HuH-7 (cell line): ENCODE data around the gene HOXC9.

ENCODE experiments used
- DNase-seq: peaks from one replicate; pipeline ENCODE4 v3.0.0; 2011; ENCODE audit warnings: low spot score

HOXC9 gene

GRCh38 chr12:53963434-53964314 lies 36.3 kb upstream of the HOXC9 start:
- DNase-seq: no peak

DNA sequence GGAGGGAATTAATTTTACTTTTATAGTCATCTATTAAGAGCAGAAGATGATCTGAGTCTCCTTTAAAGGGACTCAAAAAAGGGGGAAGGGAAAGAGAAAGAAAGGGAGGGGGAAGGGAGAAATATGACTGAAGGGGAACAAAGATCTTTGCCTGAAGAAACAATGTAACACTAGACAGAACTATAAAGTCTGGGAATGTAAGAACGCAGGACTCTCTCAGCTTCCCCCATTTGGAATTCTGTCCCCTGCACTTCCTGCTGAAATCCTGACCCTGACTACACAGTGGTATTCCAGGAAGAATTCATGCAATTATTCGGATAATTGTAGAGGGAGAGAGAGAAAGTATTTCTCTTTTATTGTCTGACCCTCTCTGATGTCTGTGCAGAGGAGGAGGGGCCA lies 35.6 kb upstream of the HOXC9 start:
- no peak for DNase-seq

DNA sequence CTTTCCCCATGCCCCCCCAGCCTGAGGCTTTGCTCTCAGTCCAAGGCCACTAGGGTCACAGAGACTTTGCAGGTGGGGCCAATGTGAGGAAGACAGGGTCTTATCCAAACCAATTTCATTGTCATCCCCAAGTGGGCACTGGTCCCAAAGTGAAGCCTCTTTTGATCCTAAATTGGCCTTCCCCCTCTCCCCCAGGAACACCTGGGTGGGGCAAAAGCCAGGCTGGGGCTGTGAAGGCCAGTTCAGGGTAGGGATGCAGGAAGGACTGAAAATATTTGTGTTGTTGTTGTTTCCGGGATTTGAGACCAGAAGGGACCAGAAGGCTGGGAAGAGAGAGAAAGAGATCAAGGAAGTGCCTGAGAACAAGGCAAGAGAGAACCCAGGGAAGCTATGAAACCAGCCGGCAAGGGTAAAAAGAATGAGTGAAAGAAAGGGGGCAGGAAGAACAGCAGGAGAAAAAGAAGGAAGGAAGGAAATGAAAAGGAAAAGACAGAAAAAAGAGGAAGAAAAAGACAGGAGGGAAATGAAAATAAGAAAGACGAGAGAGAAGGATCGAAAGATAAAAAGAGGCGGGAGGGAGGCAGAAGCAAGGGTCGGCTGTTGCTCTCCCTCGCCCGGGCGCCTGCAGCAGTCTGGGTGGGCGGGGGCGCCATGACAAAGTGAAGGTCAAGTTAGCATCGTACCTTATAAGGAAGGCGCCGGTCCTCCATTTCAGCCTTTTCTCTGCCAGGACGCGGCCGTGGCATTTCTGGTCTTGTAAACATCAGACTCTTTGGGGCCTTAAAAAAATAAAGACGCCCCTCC lies 34.5 kb upstream of the HOXC9 start:
- DNase-seq: no peak

DNA sequence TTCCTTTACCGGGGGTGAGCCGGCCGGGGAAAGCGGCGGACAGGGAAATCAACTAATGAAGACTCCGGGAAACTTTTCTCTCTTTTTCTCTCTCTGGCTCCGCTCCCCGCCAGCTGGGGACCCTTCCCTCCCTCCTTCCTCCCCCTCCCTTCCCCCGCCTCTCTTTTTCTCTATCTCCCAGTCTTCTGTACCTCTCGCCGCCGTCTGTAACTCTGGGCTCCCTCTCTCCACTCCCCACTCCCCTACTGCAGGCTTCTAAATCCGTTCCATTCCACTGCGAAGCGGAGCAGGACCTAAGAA lies 33.9 kb upstream of the HOXC9 start:
- DNase-seq: no peak

DNA sequence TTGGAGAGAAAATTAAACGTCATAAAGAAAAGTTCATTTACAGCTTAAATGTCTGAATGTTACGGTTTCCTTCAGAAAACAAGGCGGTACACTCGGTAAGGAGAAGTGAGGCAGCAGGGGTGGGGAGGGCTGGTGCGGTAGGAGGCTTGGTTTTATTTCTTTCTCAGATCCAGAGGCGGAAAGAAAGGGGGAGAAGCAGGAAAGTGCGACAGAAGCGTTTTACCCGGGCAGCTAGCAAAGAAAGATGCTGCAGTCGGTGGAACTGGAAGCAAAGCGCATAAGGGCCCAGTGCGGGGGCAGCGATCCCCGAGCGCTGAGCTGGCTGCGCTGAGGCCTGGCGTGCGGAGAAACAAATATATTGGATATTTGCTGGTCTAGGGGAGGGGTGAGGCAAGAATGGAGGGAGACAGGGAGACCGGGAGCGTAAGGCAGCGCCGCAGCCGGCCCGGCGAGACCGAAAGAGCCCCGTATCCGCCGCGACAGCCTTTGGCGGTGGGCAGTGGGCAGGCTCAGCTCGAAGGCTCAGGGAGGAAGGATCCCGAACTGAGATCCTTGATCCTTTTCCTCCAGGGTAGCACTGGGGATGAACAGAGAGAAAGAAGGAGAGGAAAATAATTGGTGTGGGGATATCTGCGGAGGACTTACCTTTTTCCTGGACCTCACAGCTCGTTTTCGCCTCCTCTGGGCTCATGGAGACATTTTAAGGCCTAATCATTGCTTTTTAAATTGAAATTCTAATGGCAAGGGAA lies 33.4 kb upstream of the HOXC9 start:
- DNase-seq: no peak

- no peak for DNase-seq
These were observed 32.5 kb upstream of the HOXC9 start for GRCh38 chr12:53967421-53967925.

- no peak for DNase-seq
These were observed 31.5 kb upstream of the HOXC9 start for GRCh38 chr12:53968214-53969127.

DNA sequence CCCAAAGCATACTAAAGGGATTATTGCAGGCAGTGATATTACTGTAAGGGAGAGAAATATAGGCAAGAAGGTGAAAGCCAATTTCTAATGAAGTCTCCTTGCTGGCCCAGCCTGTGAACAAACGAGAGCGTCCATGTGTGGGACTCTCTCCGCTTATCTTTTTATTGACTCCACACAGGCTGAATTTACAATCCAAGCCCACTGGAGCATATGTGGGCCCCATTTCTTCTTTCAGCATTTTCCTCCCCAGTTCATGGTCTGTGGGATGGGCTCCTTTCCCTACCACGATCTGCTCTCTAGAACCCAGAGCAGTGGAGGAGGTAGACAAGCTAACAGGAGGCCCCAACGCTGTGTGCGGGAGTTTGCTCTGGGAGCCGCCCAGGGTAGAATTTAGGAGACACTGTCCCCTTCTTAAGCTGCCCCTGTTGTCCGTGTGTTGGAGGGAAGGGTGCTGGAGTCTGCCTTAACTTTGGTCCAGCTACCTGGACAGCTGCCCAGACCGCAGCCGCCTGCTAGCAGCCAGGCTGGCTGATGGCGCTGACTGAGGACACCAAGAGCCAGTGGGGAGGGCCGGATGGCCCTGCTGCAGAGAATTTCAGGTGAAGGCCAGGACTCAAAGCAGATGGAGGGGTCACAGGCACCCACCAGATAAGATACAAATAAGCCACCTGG lies 30.2 kb upstream of the HOXC9 start:
- DNase-seq: no peak

- no peak for DNase-seq
These were observed 29.5 kb upstream of the HOXC9 start for GRCh38 chr12:53970451-53970850.

- DNase-seq: no peak
These were observed 28.8 kb upstream of the HOXC9 start for GRCh38 chr12:53971129-53971528.

DNA sequence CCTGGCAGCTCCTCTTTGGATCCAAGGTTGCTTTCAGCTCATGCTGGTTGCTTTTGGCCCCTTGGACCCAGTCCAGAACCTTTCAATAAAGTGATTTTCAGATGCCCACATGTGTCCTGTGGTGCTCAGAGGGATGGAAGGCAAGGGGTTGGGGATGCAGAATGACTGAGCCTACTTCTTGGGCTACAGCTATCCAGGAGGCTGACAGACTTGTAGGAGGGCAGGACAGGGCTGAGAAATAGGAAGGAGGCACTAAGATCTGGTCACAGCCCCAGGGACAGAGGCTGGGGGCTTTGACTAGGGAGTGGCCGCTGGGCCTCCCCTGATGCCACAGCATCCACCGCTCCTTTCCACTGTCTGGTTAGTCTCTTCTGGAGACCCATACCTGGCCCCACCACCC lies 28.3 kb upstream of the HOXC9 start:
- DNase-seq: no peak

GRCh38 chr12:53972152-53972702 lies 27.7 kb upstream of the HOXC9 start:
- no peak for DNase-seq

GRCh38 chr12:53972722-53973235 lies 27.2 kb upstream of the HOXC9 start, which contains the start of gene HOXC11:
Gene HOXC11 (plus strand): TSS chr12:53973126. CDS start chr12:53973242, 116 bp downstream.
- no peak for DNase-seq

GRCh38 chr12:53973236-53974042 lies 26.5 kb upstream of the HOXC9 start:
- DNase-seq: no peak

- DNase-seq: peak; percentile 79
These were observed 25.6 kb upstream of the HOXC9 start, which contains the start of gene HOTAIR for GRCh38 chr12:53974084-53975063. Gene HOTAIR (minus strand): TSS chr12:53974954.

GRCh38 chr12:53975064-53975471 lies 24.9 kb upstream of the HOXC9 start:
- no peak for DNase-seq

- no peak for DNase-seq
These were observed 24.3 kb upstream of the HOXC9 start for GRCh38 chr12:53975479-53976152.
